Fibroblast of lung (primary cell): Measurements from ENCODE around the gene TIAM2. TPM values are rescaled to one million over a fixed set of nuclear protein-coding genes. Genes with fewer than 3 reads are reported as not detected.

Source experiments
- DNase-seq, 2 donors: peaks; one replicate each; pipeline versions ENCODE4 v3.0.0 to v3.0.0-alpha.2; 2010; ENCODE audit warnings: low read depth in 2 of 2
- H2AFZ ChIP-seq: 2 replicates; pipeline ENCODE4 v1.5.1; 2012; ENCODE audit warnings: low read length, control low read depth, inconsistent platforms
- H3K27ac ChIP-seq: 2 replicates; pipeline ENCODE4 v1.5.1; 2011; ENCODE audit warnings: low read length, control low read depth; ENCODE audit not compliant: insufficient read depth
- H3K27me3 ChIP-seq: 2 replicates; pipeline ENCODE4 v1.5.1; 2011; ENCODE audit warnings: mild to moderate bottlenecking, low read length; ENCODE audit not compliant: control insufficient read depth, insufficient read depth
- H3K36me3 ChIP-seq: 2 replicates; pipeline ENCODE4 v1.5.1; 2011; ENCODE audit warnings: low read length; ENCODE audit not compliant: control insufficient read depth, insufficient read depth
- H3K4me1 ChIP-seq: 2 replicates; pipeline ENCODE4 v1.5.1; 2011; ENCODE audit warnings: low read length; ENCODE audit not compliant: control insufficient read depth, insufficient read depth; ENCODE audit errors: extremely low read depth
- H3K4me2 ChIP-seq: 2 replicates; pipeline ENCODE4 v1.5.1; 2011; ENCODE audit warnings: low read length, control low read depth; ENCODE audit not compliant: insufficient read depth; ENCODE audit errors: extremely low read depth
- H3K4me3 ChIP-seq, 4 experiments: fragments of 200-600 bp in 1 of 4; sonication (generic) in 1 of 4; replicated peaks in 1 of 4; 2 replicates each; pipeline ENCODE4 v1.5.1; 2011 to 2016; ENCODE audit warnings: low read length in 4 of 4, low read depth in 3 of 4, mild to moderate bottlenecking in 3 of 4, control low read depth in 2 of 4, inconsistent platforms in 1 of 4, mixed read lengths in 1 of 4; ENCODE audit not compliant: insufficient read depth in 1 of 4; ENCODE audit errors: control extremely low read depth in 1 of 4
- H3K79me2 ChIP-seq: 2 replicates; pipeline ENCODE4 v1.5.1; 2012; ENCODE audit warnings: mild to moderate bottlenecking, low read length, inconsistent platforms; ENCODE audit not compliant: control insufficient read depth, insufficient read depth
- H3K9ac ChIP-seq: 2 replicates; pipeline ENCODE4 v1.5.1; 2011; ENCODE audit warnings: mild to moderate bottlenecking, low read length, control low read depth; ENCODE audit not compliant: insufficient read depth
- H3K9me3 ChIP-seq: 2 replicates; pipeline ENCODE4 v1.5.1; 2012; ENCODE audit warnings: low read depth, low read length; ENCODE audit not compliant: control insufficient read depth, insufficient read depth
- H4K20me1 ChIP-seq: 2 replicates; pipeline ENCODE4 v1.5.1; 2011; ENCODE audit warnings: low read length; ENCODE audit not compliant: control insufficient read depth, insufficient read depth; ENCODE audit errors: extremely low read depth
- CTCF ChIP-seq, 2 donors: IDR thresholded peaks in 1 of 2; conservative IDR thresholded peaks in 1 of 2; 1 replicate in 1 of 2; 2 replicates in 1 of 2; pipeline ENCODE4 v1.5.1; 2011 to 2012; ENCODE audit warnings: low read length in 2 of 2, control low read depth in 1 of 2, inconsistent platforms in 1 of 2, low read depth in 1 of 2, mild to moderate bottlenecking in 1 of 2
- EZH2 ChIP-seq: IDR thresholded peaks from 2 replicates; pipeline ENCODE4 v1.5.1; 2012; ENCODE audit warnings: low read length, control low read depth, mild to moderate bottlenecking; ENCODE audit errors: missing control alignments
- polyA plus RNA-seq, 2 donors: library from polyadenylated mRNA; depleted of rRNA in 1 of 2; stranded (reverse) in 1 of 2; unstranded in 1 of 2; fragments of >200 nt; gene quantifications; 2 replicates each; pipeline ENCODE4 v1.2.1, GENCODE V29; 2011 to 2012; ENCODE audit warnings: missing spikeins in 1 of 2
- total RNA-seq: library from RNA; depleted of rRNA; stranded (reverse); fragments of >200 nt; gene quantifications from 2 replicates; pipeline ENCODE4 v1.2.1, GENCODE V29; 2014

Gene TIAM2
- total and polyA plus RNA-seq, 2 donors (not counting 1 experiment from before 2014, with no cell fraction given), result 6.2 to 11.2 TPM

GRCh38 chr6:155275808-155276480, 280.8 kb downstream of the TIAM2 start:
- Histone ChIP-seq H3K79me2 (no peaks in the 10 kb centered on the region), H3K27me3 (no peaks in the 10 kb centered on the region), H3K4me2 (peak overlapping the region; percentile 49), H3K9me3 (no peaks in the 10 kb centered on the region), H2AFZ (peak overlapping the region; percentile 62), H3K4me3 (no peak overlapping the region), H3K36me3 (no peaks in the 10 kb centered on the region), H3K27ac (peak overlapping the region; percentile 22), H3K9ac (no peak overlapping the region), H3K4me1 (peaks cover 28% of the 10 kb centered on the region), H4K20me1 (no peaks in the 10 kb centered on the region)
- TF ChIP-seq CTCF (conservative IDR thresholded peaks at IDR 0.05 in 1 of 2, IDR thresholded peaks at IDR 0.05 in 1 of 2; ENCODE audit: low read depth in 1 of 2, low read length in 2 of 2) (no peak), EZH2 (no peak)
- peak in 1 of 2 donors; percentile 63 for DNase-seq

- Histone ChIP-seq H3K79me2 (no peaks in the 10 kb centered on the region), H3K27me3 (no peaks in the 10 kb centered on the region), H3K4me3 (no peak overlapping the region), H3K9me3 (no peaks in the 10 kb centered on the region), H3K36me3 (no peaks in the 10 kb centered on the region), H3K4me2 (no peak overlapping the region), H2AFZ (no peak overlapping the region), H3K4me1 (peaks cover 28% of the 10 kb centered on the region), H3K9ac (no peak overlapping the region), H3K27ac (no peak overlapping the region), H4K20me1 (no peaks in the 10 kb centered on the region)
- DNase-seq, result peak in 1 of 2 donors; percentile 12
- TF ChIP-seq EZH2, result no peak
- no peak for TF ChIP-seq CTCF (conservative IDR thresholded peaks at IDR 0.05 in 1 of 2, IDR thresholded peaks at IDR 0.05 in 1 of 2; ENCODE audit: low read depth in 1 of 2, low read length in 2 of 2)
These were observed 281.5 kb downstream of the TIAM2 start for GRCh38 chr6:155276638-155277037.

- no peaks in the 10 kb centered on the region for H3K9me3 ChIP-seq
- no peak for DNase-seq
- H3K27me3 ChIP-seq, result no peaks in the 10 kb centered on the region
- no peak overlapping the region for H3K4me2 ChIP-seq
- H3K36me3 ChIP-seq, result no peaks in the 10 kb centered on the region
- H3K9ac ChIP-seq, result no peak overlapping the region
- H3K27ac ChIP-seq, result no peak overlapping the region
- no peak overlapping the region for H2AFZ ChIP-seq
- TF ChIP-seq CTCF (conservative IDR thresholded peaks at IDR 0.05 in 1 of 2, IDR thresholded peaks at IDR 0.05 in 1 of 2; ENCODE audit: low read depth in 1 of 2, low read length in 2 of 2) (no peak), EZH2 (no peak)
- peaks cover 16% of the 10 kb centered on the region for H3K4me1 ChIP-seq
- H4K20me1 ChIP-seq, result no peaks in the 10 kb centered on the region
- H3K79me2 ChIP-seq, result no peaks in the 10 kb centered on the region
- H3K4me3 ChIP-seq, result no peak overlapping the region
These were observed 283.4 kb downstream of the TIAM2 start for GRCh38 chr6:155278319-155279049.
